Stimulated activated naive CD8-positive, alpha-beta T cell treated with anti-CD3 and anti-CD28 coated beads, Interleukin-15, amount 100 ng/mL, for 72 hours (primary cell): Measurements from ENCODE around the gene MBP.
"Not testable (repeated sequence)": the region's sequence is repeated elsewhere in the genome, so short reads cannot be mapped to it uniquely, and the experiment has no call there.

Source experiments
- ATAC-seq: fragments of 150-1000 bp; cut with Tn5 transposase; 2 replicates; pipeline ENCODE4 v1.10.0; 2021; ENCODE audit warnings: mild to moderate bottlenecking, moderate library complexity
- DNase-seq, 2 donors: peaks; one replicate each; pipeline ENCODE4 v3.0.0; 2021 to 2022
- H3K27ac Mint-ChIP-seq, 2 donors: one replicate each; pipeline ENCODE4 v1.8.0; 2022; ENCODE audit warnings: mild to moderate bottlenecking in 2 of 2, mixed read lengths in 2 of 2, moderate library complexity in 2 of 2
- H3K27me3 Mint-ChIP-seq: one replicate; pipeline ENCODE4 v1.8.0; 2022; ENCODE audit warnings: mixed read lengths
- H3K4me1 Mint-ChIP-seq: one replicate; pipeline ENCODE4 v1.8.0; 2022; ENCODE audit warnings: mild to moderate bottlenecking, mixed read lengths
- H3K4me3 Mint-ChIP-seq, 2 donors: one replicate each; pipeline ENCODE4 v1.8.0; 2022; ENCODE audit warnings: mild to moderate bottlenecking in 2 of 2, mixed read lengths in 2 of 2, moderate library complexity in 1 of 2
- H3K9me3 Mint-ChIP-seq, 2 donors: one replicate each; pipeline ENCODE4 v1.8.0; 2022; ENCODE audit warnings: mixed read lengths in 2 of 2

MBP gene

GRCh38 chr18:76996429-76996828, 136.2 kb downstream of the MBP start:
- no peak for ATAC-seq
- no peaks in the 10 kb centered on the region for H3K27me3 Mint-ChIP-seq
- H3K9me3 Mint-ChIP-seq, result no peaks in the 10 kb centered on the region

GRCh38 chr18:76995896-76996295, 136.7 kb downstream of the MBP start:
- Mint-ChIP-seq H3K9me3 (no peaks in the 10 kb centered on the region), H3K27ac (no peak overlapping the region), H3K27me3 (no peaks in the 10 kb centered on the region), H3K4me3 (no peak overlapping the region), H3K4me1 (peaks cover 5% of the 10 kb centered on the region)
- ATAC-seq, result no peak
- no peak for DNase-seq

More at GRCh38 chr18:76996429-76996828, 136.2 kb downstream of the MBP start:
- no peak overlapping the region for H3K27ac Mint-ChIP-seq
- no peak overlapping the region for H3K4me3 Mint-ChIP-seq
- DNase-seq, result no peak
- H3K4me1 Mint-ChIP-seq, result peaks cover 5% of the 10 kb centered on the region

DNA sequence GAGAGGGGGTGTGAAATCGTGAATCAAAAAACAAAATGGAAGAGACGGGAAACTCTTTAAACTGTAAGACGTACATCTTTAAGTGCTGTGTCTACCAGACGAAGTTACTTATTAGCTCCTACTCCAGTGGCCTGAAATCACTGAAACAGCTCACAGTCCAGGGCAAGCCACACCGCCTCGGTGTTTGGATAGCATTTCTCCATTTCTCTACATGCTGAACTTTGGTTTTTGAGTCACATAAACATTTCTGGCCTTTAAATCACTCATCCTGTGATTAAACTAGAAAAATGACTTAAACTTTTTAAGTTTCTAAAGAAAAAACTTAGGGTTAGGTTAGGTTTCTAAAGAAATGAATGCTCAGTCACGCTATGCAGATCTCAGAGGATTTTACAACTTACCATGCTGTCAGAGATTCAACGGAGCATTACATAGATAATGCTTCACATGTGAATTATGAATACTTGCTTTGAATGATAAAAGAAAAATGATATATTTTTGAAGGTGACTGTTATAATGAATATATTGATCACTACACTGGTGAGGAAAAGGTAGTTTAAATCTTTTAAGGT, 138.4 kb downstream of the MBP start:
- Mint-ChIP-seq H3K4me3 (no peak overlapping the region), H3K27me3 (no peaks in the 10 kb centered on the region)

GRCh38 chr18:76993573-76993972, 139.0 kb downstream of the MBP start:
- H3K27ac Mint-ChIP-seq, result no peak overlapping the region
- H3K27me3 Mint-ChIP-seq, result no peaks in the 10 kb centered on the region
- H3K4me1 Mint-ChIP-seq, result no peaks in the 10 kb centered on the region
- no peaks in the 10 kb centered on the region for H3K9me3 Mint-ChIP-seq
- no peak overlapping the region for H3K4me3 Mint-ChIP-seq
- DNase-seq, result no peak
- no peak for ATAC-seq

More for the DNA sequence above, 138.4 kb downstream of the MBP start:
- Mint-ChIP-seq H3K4me1 (no peaks in the 10 kb centered on the region), H3K9me3 (no peaks in the 10 kb centered on the region), H3K27ac (no peak overlapping the region)
- DNase-seq (no peak), ATAC-seq (no peak)

GRCh38 chr18:76993085-76993382, 139.5 kb downstream of the MBP start:
- Mint-ChIP-seq H3K27ac (peak overlapping the region in 1 of 2 donors; percentile 3), H3K4me3 (no peak overlapping the region), H3K4me1 (no peaks in the 10 kb centered on the region), H3K27me3 (no peaks in the 10 kb centered on the region), H3K9me3 (no peaks in the 10 kb centered on the region)
- DNase-seq (no peak), ATAC-seq (no peak)

GRCh38 chr18:76992226-76993084, 140.1 kb downstream of the MBP start:
- no peak overlapping the region for H3K4me3 Mint-ChIP-seq
- H3K27ac Mint-ChIP-seq, result peak overlapping the region in 1 of 2 donors; percentile 45
- DNase-seq, result no peak
- no peaks in the 10 kb centered on the region for H3K9me3 Mint-ChIP-seq
- H3K4me1 Mint-ChIP-seq, result no peaks in the 10 kb centered on the region
- H3K27me3 Mint-ChIP-seq, result no peaks in the 10 kb centered on the region
- ATAC-seq, result peak; percentile 40

- Mint-ChIP-seq H3K4me1 (no peaks in the 10 kb centered on the region), H3K27ac (no peak overlapping the region), H3K9me3 (no peaks in the 10 kb centered on the region), H3K4me3 (no peak overlapping the region), H3K27me3 (no peaks in the 10 kb centered on the region)
- no peak for DNase-seq
- ATAC-seq, result no peak
Measured at GRCh38 chr18:76991021-76991688, 141.4 kb downstream of the MBP start.

DNA sequence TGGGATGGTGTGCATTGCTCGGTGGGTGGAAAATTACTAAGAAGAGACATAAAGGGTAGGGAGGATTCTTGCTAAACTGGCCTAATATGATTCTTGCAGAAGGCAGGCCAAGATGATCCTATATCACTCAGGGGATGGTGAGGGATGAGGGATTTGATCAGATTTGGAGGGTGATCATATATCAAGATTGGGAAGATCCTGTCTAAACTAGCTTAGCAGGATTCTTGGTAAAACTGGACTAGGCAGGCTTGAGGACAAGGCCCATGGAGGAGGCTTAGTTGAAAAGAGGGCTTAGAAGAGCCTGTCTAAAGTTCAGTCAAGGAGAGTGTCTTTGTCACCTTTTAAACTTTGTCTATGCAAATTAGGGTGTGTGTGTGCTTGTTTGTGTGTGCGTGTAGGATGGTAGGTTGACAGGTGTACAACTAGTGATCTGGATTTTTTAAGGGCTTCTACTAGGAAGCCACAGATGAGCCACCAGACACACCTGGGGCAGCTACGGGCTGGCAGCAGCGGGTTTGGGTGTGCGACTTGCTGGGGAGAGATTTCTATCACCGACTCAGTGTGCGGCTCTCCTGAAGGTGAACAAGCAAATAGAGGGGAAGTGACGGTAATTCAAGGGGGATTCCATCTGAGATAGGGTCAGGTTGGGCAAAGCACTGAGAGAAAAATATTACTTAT, 142.1 kb downstream of the MBP start:
- not testable (repeated sequence) for H3K4me1 Mint-ChIP-seq, ATAC-seq, H3K4me3 Mint-ChIP-seq

DNA sequence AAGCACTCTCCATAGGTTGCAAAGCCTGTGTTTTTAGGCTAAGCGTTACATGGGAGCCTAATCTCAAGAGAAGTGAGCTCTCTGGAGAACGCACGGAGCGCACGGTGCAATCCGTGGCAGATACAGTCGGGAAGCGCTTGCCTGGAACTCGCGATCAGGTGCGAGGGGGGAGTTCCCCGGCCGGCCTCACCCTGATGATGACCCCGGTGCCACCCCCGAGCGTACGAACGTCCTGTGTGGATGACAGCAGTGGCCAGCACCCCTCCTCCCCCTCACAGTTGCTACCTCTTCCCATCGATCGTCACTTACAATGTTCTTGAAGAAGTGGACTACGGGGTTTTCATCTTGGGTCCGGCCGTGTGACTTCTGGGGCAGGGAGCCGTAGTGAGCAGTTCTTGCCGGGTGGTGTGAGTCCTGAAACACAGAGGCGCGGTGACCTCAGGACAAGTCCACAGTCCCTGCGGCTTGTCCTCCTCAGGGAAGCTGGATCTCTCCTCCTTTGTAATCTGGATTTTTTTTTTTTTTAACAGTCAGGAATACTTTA, 142.9 kb downstream of the MBP start:
- no peak for DNase-seq
- H3K27ac Mint-ChIP-seq, result no peak overlapping the region
- no peaks in the 10 kb centered on the region for H3K4me1 Mint-ChIP-seq
- H3K9me3 Mint-ChIP-seq, result no peaks in the 10 kb centered on the region
- no peak for ATAC-seq
- no peaks in the 10 kb centered on the region for H3K27me3 Mint-ChIP-seq
- no peak overlapping the region for H3K4me3 Mint-ChIP-seq

More for the DNA sequence above, 142.1 kb downstream of the MBP start:
- peak overlapping the region in 1 of 2 donors; percentile 65 for H3K27ac Mint-ChIP-seq
- H3K27me3 Mint-ChIP-seq, H3K9me3 Mint-ChIP-seq, DNase-seq: not testable (repeated sequence)

GRCh38 chr18:76988827-76989646, 143.5 kb downstream of the MBP start:
- no peaks in the 10 kb centered on the region for H3K4me1 Mint-ChIP-seq

GRCh38 chr18:76988031-76988826, 144.4 kb downstream of the MBP start:
- Mint-ChIP-seq H3K4me1 (peaks cover 5% of the 10 kb centered on the region), H3K4me3 (no peak overlapping the region), H3K27me3 (no peaks in the 10 kb centered on the region), H3K27ac (peak overlapping the region in 1 of 2 donors; percentile 88), H3K9me3 (no peaks in the 10 kb centered on the region)
- ATAC-seq (no peak), DNase-seq (no peak)

More at GRCh38 chr18:76988827-76989646, 143.5 kb downstream of the MBP start:
- Mint-ChIP-seq H3K27ac (no peak overlapping the region), H3K27me3 (no peaks in the 10 kb centered on the region), H3K9me3 (no peaks in the 10 kb centered on the region), H3K4me3 (no peak overlapping the region)
- DNase-seq (no peak), ATAC-seq (no peak)

GRCh38 chr18:76986406-76986805, 146.2 kb downstream of the MBP start:
- DNase-seq (no peak), ATAC-seq (no peak)
- peak overlapping the region in 1 of 2 donors; percentile 57 for H3K27ac Mint-ChIP-seq
- no peak overlapping the region for H3K4me3 Mint-ChIP-seq
- H3K4me1 Mint-ChIP-seq, result peaks cover 9% of the 10 kb centered on the region
- no peaks in the 10 kb centered on the region for H3K9me3 Mint-ChIP-seq
- no peaks in the 10 kb centered on the region for H3K27me3 Mint-ChIP-seq

DNA sequence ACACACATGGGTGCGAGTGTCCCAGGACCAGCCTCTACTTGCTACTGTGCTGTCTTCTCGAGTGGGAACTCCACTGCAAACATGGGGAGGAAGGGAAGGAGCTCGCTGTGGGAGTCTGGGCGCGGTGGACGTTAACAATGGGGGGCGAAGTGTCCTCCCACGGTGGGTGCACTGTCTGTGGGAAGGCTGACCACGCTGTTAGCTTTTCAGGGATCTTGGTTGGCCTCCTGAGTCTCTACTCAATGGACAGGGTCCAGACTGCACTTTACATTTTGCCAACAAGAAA, 146.7 kb downstream of the MBP start:
- peaks cover 9% of the 10 kb centered on the region for H3K4me1 Mint-ChIP-seq
- DNase-seq (no peak), ATAC-seq (no peak)
- H3K27me3 Mint-ChIP-seq, result no peaks in the 10 kb centered on the region
- H3K9me3 Mint-ChIP-seq, result no peaks in the 10 kb centered on the region
- peak overlapping the region in 1 of 2 donors; percentile 57 for H3K27ac Mint-ChIP-seq
- H3K4me3 Mint-ChIP-seq, result no peak overlapping the region

- no peak for ATAC-seq
- peaks cover 9% of the 10 kb centered on the region for H3K4me1 Mint-ChIP-seq
- no peaks in the 10 kb centered on the region for H3K9me3 Mint-ChIP-seq
- no peak for DNase-seq
- H3K4me3 Mint-ChIP-seq, result no peak overlapping the region
- no peaks in the 10 kb centered on the region for H3K27me3 Mint-ChIP-seq
- no peak overlapping the region for H3K27ac Mint-ChIP-seq
Measured at GRCh38 chr18:76985156-76985950, 147.2 kb downstream of the MBP start.
